ENCODE results near the gene PRRT1B.
"Not testable (repeated sequence)": the region's sequence is repeated elsewhere in the genome, so short reads cannot be mapped to it uniquely, and the experiment has no call there.

The PRRT1B gene

GRCh38 chr9:131522257-131523085, 22.9 kb upstream of the PRRT1B start:
- no peak for DNase-seq (ENCODE audit: low read depth)

- DNase-seq (ENCODE audit: low read depth): no peak
Measured at GRCh38 chr9:131523086-131523388, 22.3 kb upstream of the PRRT1B start.

- DNase-seq (ENCODE audit: low read depth): no peak
Measured at GRCh38 chr9:131523451-131524435, 21.6 kb upstream of the PRRT1B start.

- DNase-seq (ENCODE audit: low read depth): no peak
Measured at GRCh38 chr9:131524665-131525315, 20.5 kb upstream of the PRRT1B start.

GRCh38 chr9:131525643-131526565, 19.4 kb upstream of the PRRT1B start:
- DNase-seq (ENCODE audit: low read depth): no peak

GRCh38 chr9:131528186-131528585, 17.1 kb upstream of the PRRT1B start:
- DNase-seq (ENCODE audit: low read depth): no peak

GRCh38 chr9:131528886-131529505, 16.3 kb upstream of the PRRT1B start:
- no peak for DNase-seq (ENCODE audit: low read depth)

- DNase-seq (ENCODE audit: low read depth): no peak
Measured at GRCh38 chr9:131529597-131530545, 15.5 kb upstream of the PRRT1B start.

- DNase-seq (ENCODE audit: low read depth): peak; percentile 10
Measured at GRCh38 chr9:131530546-131530919, 14.8 kb upstream of the PRRT1B start.

GRCh38 chr9:131530920-131531832, 14.1 kb upstream of the PRRT1B start, which contains the start of gene UCK1:
UCK1 (minus strand) TSS chr9:131531263; CDS start chr9:131531174, 89 bp downstream.
- peak; percentile 50 for DNase-seq (ENCODE audit: low read depth)

- DNase-seq (ENCODE audit: low read depth): no peak
Measured at GRCh38 chr9:131534721-131535237, 10.5 kb upstream of the PRRT1B start.

- no peak for DNase-seq (ENCODE audit: low read depth)
Measured at GRCh38 chr9:131537946-131538345, 7.4 kb upstream of the PRRT1B start.

GRCh38 chr9:131539223-131539923, 6.0 kb upstream of the PRRT1B start:
- DNase-seq (ENCODE audit: low read depth): no peak

GRCh38 chr9:131543141-131543540, 2.2 kb upstream of the PRRT1B start:
- DNase-seq (ENCODE audit: low read depth): no peak

- no peak for DNase-seq (ENCODE audit: low read depth)
Measured at GRCh38 chr9:131545786-131546335, 538 bp downstream of the PRRT1B start.

- DNase-seq (ENCODE audit: low read depth): no peak
Measured at GRCh38 chr9:131546336-131547084, 1.2 kb downstream of the PRRT1B start.

- not testable (repeated sequence) for DNase-seq (ENCODE audit: low read depth)
Measured at GRCh38 chr9:131549186-131549585, 3.9 kb downstream of the PRRT1B start.
